ENCODE data around the gene MARK2.
A peak's percentile ranks its signal among the peaks of the same experiment; 100 is the strongest.

The MARK2 gene

GRCh38 chr11:63813035-63813562 is 25.8 kb upstream of the MARK2 start, which contains the start of gene SPINDOC:
SPINDOC (plus strand) TSS chr11:63813456; CDS start chr11:63813687, 231 bp downstream.
- Histone ChIP-seq H3K4me3 (ENCODE audit: low read length in 2 of 2) (peak within 1 kb of the TSS; percentile 70 to 92), H3K27ac (ENCODE audit: low read length) (peak within 1 kb of the TSS; percentile 80), H3K4me1 (ENCODE audit: control insufficient read depth, insufficient read depth, low read length) (peaks cover 31% of the 10 kb centered on the region)

DNA sequence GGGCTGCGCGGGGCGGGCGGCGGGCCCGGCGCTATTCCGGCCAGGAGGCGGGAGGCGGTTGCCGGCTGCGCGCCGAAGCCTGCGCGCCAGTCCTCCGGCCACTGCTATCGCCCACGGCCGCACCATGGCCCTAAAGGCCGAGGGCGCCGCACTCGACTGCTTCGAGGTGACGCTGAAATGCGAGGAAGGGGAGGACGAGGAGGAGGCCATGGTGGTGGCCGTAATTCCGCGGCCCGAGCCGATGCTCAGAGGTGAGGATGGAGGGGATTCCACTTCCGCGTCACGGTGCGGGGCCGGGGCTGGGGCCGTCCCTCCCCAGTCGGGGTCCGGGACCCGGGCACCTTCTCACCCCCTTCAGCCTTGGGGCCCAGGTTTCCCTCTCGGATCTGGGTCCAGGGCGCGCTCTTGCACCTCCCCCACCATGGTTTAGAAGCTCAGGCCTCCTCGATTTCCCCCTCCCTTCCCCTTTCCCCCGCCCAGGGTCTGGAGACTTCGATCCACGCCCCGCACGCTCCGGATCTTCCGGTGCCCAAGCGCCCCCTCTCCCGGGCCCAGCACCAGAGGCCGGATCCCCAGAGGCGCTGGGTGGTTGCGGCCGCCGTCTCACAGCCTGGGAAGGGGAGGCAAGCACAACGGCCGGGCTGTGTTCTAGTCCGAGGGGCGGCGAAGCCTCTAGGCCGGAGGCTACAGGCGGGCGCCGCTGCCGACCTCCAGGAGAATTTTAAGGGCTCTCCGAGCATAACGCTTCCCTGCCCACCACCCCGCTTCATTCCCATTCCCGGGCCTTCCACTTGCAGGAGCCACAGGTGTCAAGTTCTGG is 25.1 kb upstream of the MARK2 start:
- Histone ChIP-seq H3K27ac (ENCODE audit: low read length) (peak overlapping the region; percentile 80), H3K27me3 (ENCODE audit: control insufficient read depth in 1 of 2, insufficient read depth in 2 of 2, low read length in 2 of 2) (no peaks in the 10 kb centered on the region), H3K9me3 (ENCODE audit: control insufficient read depth in 2 of 2, low read length in 2 of 2) (no peaks in the 10 kb centered on the region), H3K4me1 (ENCODE audit: control insufficient read depth, insufficient read depth, low read length) (peaks cover 31% of the 10 kb centered on the region), H3K36me3 (ENCODE audit: control insufficient read depth in 2 of 2, insufficient read depth in 2 of 2, low read length in 2 of 2) (peaks cover 4 to 15% of the 10 kb centered on the region in 2 donors), H3K4me3 (ENCODE audit: low read length in 2 of 2) (peak overlapping the region; percentile 65 to 92), H3K9ac (ENCODE audit: low read length in 2 of 2) (peak overlapping the region; percentile 81 to 89)

More at GRCh38 chr11:63813035-63813562, 25.8 kb upstream of the MARK2 start, which contains the start of gene SPINDOC:
- Histone ChIP-seq H3K36me3 (ENCODE audit: control insufficient read depth in 2 of 2, insufficient read depth in 2 of 2, low read length in 2 of 2) (peaks cover 0 to 9% of the 10 kb centered on the region in 2 donors), H3K27me3 (ENCODE audit: control insufficient read depth in 1 of 2, insufficient read depth in 2 of 2, low read length in 2 of 2) (no peaks in the 10 kb centered on the region), H3K9me3 (ENCODE audit: control insufficient read depth in 2 of 2, low read length in 2 of 2) (no peaks in the 10 kb centered on the region), H3K9ac (ENCODE audit: low read length in 2 of 2) (peak within 1 kb of the TSS; percentile 81 to 89)

DNA sequence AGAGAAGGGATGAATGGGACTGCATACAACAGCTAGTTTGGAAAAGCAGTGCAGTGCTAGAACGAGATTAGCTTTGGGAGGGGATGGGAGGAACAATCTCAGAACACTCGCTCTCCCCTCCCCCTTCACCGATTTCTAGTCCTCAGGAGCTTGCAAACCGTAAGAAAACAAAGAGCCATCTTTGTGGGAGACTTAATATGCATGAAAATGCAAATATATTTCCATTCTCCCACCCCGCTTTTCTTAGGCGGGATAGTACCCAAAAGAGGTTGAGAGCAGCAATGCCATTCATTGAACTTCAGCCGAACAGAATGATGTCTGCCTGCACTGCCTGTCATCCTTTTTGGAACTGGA is 24.6 kb upstream of the MARK2 start:
- Histone ChIP-seq H3K9me3 (ENCODE audit: control insufficient read depth in 2 of 2, low read length in 2 of 2) (no peaks in the 10 kb centered on the region), H3K27ac (ENCODE audit: low read length) (peak overlapping the region; percentile 80), H3K36me3 (ENCODE audit: control insufficient read depth in 2 of 2, insufficient read depth in 2 of 2, low read length in 2 of 2) (peaks cover 4 to 16% of the 10 kb centered on the region in 2 donors), H3K4me1 (ENCODE audit: control insufficient read depth, insufficient read depth, low read length) (peaks cover 31% of the 10 kb centered on the region), H3K4me3 (ENCODE audit: low read length in 2 of 2) (peak overlapping the region; percentile 65 to 92), H3K27me3 (ENCODE audit: control insufficient read depth in 1 of 2, insufficient read depth in 2 of 2, low read length in 2 of 2) (no peaks in the 10 kb centered on the region), H3K9ac (ENCODE audit: low read length in 2 of 2) (peak overlapping the region; percentile 81 to 89)

DNA sequence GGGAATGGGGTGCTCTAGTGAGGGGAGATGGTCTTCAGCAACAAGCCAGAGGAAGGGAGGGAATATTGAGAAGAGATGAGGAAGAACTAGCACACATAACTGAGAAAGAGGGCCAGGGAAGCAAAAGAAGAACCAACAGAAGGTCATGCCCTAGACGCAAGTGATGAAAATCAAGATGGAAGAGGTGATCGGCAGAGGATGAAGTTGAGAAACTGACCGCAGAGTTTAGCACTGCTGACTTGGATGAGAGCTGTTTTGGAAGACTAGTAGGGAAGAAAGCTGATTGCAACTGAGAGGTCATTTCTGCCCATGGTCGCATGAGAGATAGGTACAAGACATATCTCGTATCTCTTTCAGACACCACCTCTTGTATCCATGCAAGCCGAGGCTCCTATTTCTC is 22.7 kb upstream of the MARK2 start:
- Histone ChIP-seq H3K27me3 (ENCODE audit: control insufficient read depth in 1 of 2, insufficient read depth in 2 of 2, low read length in 2 of 2) (no peaks in the 10 kb centered on the region), H3K9me3 (ENCODE audit: control insufficient read depth in 2 of 2, low read length in 2 of 2) (no peaks in the 10 kb centered on the region), H3K4me1 (ENCODE audit: control insufficient read depth, insufficient read depth, low read length) (peaks cover 31% of the 10 kb centered on the region), H3K4me3 (ENCODE audit: low read length in 2 of 2) (no peak overlapping the region), H3K27ac (ENCODE audit: low read length) (no peak overlapping the region), H3K9ac (ENCODE audit: low read length in 2 of 2) (no peak overlapping the region), H3K36me3 (ENCODE audit: control insufficient read depth in 2 of 2, insufficient read depth in 2 of 2, low read length in 2 of 2) (peaks cover 14 to 23% of the 10 kb centered on the region in 2 donors)

GRCh38 chr11:63816732-63817131 is 22.2 kb upstream of the MARK2 start:
- H3K27me3 ChIP-seq (ENCODE audit: control insufficient read depth in 1 of 2, insufficient read depth in 2 of 2, low read length in 2 of 2), result no peaks in the 10 kb centered on the region
- no peak overlapping the region for H3K27ac ChIP-seq (ENCODE audit: low read length)
- H3K9me3 ChIP-seq (ENCODE audit: control insufficient read depth in 2 of 2, low read length in 2 of 2), result no peaks in the 10 kb centered on the region
- no peak overlapping the region for H3K4me3 ChIP-seq (ENCODE audit: low read length in 2 of 2)
- peaks cover 31% of the 10 kb centered on the region for H3K4me1 ChIP-seq (ENCODE audit: control insufficient read depth, insufficient read depth, low read length)
- H3K36me3 ChIP-seq (ENCODE audit: control insufficient read depth in 2 of 2, insufficient read depth in 2 of 2, low read length in 2 of 2), result peaks cover 19 to 29% of the 10 kb centered on the region in 2 donors
- H3K9ac ChIP-seq (ENCODE audit: low read length in 2 of 2), result no peak overlapping the region

GRCh38 chr11:63817758-63818498 is 21.0 kb upstream of the MARK2 start:
- no peak overlapping the region for H3K9ac ChIP-seq (ENCODE audit: low read length in 2 of 2)
- H3K27me3 ChIP-seq (ENCODE audit: control insufficient read depth in 1 of 2, insufficient read depth in 2 of 2, low read length in 2 of 2), result no peaks in the 10 kb centered on the region
- H3K4me1 ChIP-seq (ENCODE audit: control insufficient read depth, insufficient read depth, low read length), result peaks cover 24% of the 10 kb centered on the region
- no peak overlapping the region for H3K27ac ChIP-seq (ENCODE audit: low read length)
- H3K36me3 ChIP-seq (ENCODE audit: control insufficient read depth in 2 of 2, insufficient read depth in 2 of 2, low read length in 2 of 2), result peaks cover 30 to 41% of the 10 kb centered on the region in 2 donors
- no peaks in the 10 kb centered on the region for H3K9me3 ChIP-seq (ENCODE audit: control insufficient read depth in 2 of 2, low read length in 2 of 2)
- no peak overlapping the region for H3K4me3 ChIP-seq (ENCODE audit: low read length in 2 of 2)

GRCh38 chr11:63818609-63819008 is 20.3 kb upstream of the MARK2 start:
- H3K4me3 ChIP-seq (ENCODE audit: low read length in 2 of 2), result no peak overlapping the region
- peaks cover 24% of the 10 kb centered on the region for H3K4me1 ChIP-seq (ENCODE audit: control insufficient read depth, insufficient read depth, low read length)
- no peaks in the 10 kb centered on the region for H3K9me3 ChIP-seq (ENCODE audit: control insufficient read depth in 2 of 2, low read length in 2 of 2)
- H3K36me3 ChIP-seq (ENCODE audit: control insufficient read depth in 2 of 2, insufficient read depth in 2 of 2, low read length in 2 of 2), result peaks cover 36 to 44% of the 10 kb centered on the region in 2 donors
- no peaks in the 10 kb centered on the region for H3K27me3 ChIP-seq (ENCODE audit: control insufficient read depth in 1 of 2, insufficient read depth in 2 of 2, low read length in 2 of 2)
- no peak overlapping the region for H3K27ac ChIP-seq (ENCODE audit: low read length)
- H3K9ac ChIP-seq (ENCODE audit: low read length in 2 of 2), result no peak overlapping the region

DNA sequence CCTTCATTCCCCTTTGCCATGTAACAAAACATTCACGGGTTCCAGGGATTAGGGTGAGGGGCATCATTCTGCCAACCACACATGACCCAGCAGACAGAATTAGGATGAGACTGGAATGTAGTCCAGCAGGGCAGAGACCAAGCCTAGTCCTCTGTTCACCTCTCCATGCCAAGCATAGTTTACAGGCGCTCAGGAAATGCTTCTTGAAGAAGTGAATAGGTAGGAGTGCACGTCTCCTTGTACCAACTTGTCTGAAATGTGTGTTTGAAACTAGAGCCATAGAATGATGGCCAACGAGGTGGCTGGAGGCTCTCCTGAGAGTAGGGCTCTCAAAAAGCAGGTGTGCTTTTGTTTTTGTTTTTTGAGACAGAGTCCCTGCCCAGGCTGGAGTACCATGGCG is 17.5 kb upstream of the MARK2 start:
- no peak overlapping the region for H3K9ac ChIP-seq (ENCODE audit: low read length in 2 of 2)
- H3K36me3 ChIP-seq (ENCODE audit: control insufficient read depth in 2 of 2, insufficient read depth in 2 of 2, low read length in 2 of 2), result peaks cover 49 to 54% of the 10 kb centered on the region in 2 donors
- H3K4me3 ChIP-seq (ENCODE audit: low read length in 2 of 2), result no peak overlapping the region
- no peaks in the 10 kb centered on the region for H3K9me3 ChIP-seq (ENCODE audit: control insufficient read depth in 2 of 2, low read length in 2 of 2)
- peaks cover 4% of the 10 kb centered on the region for H3K4me1 ChIP-seq (ENCODE audit: control insufficient read depth, insufficient read depth, low read length)
- H3K27me3 ChIP-seq (ENCODE audit: control insufficient read depth in 1 of 2, insufficient read depth in 2 of 2, low read length in 2 of 2), result no peaks in the 10 kb centered on the region
- no peak overlapping the region for H3K27ac ChIP-seq (ENCODE audit: low read length)

- Histone ChIP-seq H3K9me3 (ENCODE audit: control insufficient read depth in 2 of 2, low read length in 2 of 2) (no peaks in the 10 kb centered on the region), H3K36me3 (ENCODE audit: control insufficient read depth in 2 of 2, insufficient read depth in 2 of 2, low read length in 2 of 2) (peaks cover 33 to 38% of the 10 kb centered on the region in 2 donors), H3K4me1 (ENCODE audit: control insufficient read depth, insufficient read depth, low read length) (no peaks in the 10 kb centered on the region), H3K9ac (ENCODE audit: low read length in 2 of 2) (no peak overlapping the region), H3K27me3 (ENCODE audit: control insufficient read depth in 1 of 2, insufficient read depth in 2 of 2, low read length in 2 of 2) (no peaks in the 10 kb centered on the region), H3K4me3 (ENCODE audit: low read length in 2 of 2) (no peak overlapping the region), H3K27ac (ENCODE audit: low read length) (no peak overlapping the region)
These were observed 12.3 kb upstream of the MARK2 start for GRCh38 chr11:63826471-63827190.

DNA sequence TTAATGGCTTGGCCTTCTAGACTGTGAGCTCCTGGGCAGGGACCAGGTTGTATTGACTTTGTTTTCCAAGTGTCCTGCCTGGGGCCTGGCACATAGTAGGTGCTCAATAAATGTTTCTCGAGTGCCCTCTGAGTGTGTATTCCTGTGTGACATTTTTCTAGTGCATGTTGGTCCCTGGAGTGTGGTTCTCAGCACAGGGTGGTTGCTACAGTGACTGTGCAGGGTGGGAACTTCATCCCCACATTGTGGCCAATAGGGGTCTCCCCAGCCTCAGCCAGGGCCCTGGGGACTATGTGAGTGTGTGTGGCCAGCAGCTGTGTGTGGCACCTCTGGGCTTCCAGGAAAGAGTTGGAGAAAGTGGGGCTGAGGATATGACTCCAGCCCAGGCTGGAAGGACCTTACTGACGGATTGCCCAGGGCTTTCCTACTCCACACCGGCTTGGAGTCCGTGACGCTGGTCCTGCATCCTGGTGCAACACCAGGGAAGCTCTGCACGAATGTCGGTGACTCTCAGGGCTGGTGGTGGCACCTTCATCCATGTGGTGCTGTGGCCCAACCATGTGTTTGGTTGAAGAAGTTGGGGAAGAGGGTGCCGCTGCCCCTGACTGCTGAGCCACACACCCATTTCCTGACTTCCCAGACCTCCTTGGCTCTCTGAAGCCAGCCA is 9.0 kb upstream of the MARK2 start:
- Histone ChIP-seq H3K4me1 (ENCODE audit: control insufficient read depth, insufficient read depth, low read length) (no peaks in the 10 kb centered on the region), H3K9ac (ENCODE audit: low read length in 2 of 2) (no peak overlapping the region), H3K27ac (ENCODE audit: low read length) (no peak overlapping the region), H3K9me3 (ENCODE audit: control insufficient read depth in 2 of 2, low read length in 2 of 2) (no peaks in the 10 kb centered on the region), H3K27me3 (ENCODE audit: control insufficient read depth in 1 of 2, insufficient read depth in 2 of 2, low read length in 2 of 2) (no peaks in the 10 kb centered on the region), H3K4me3 (ENCODE audit: low read length in 2 of 2) (no peak overlapping the region), H3K36me3 (ENCODE audit: control insufficient read depth in 2 of 2, insufficient read depth in 2 of 2, low read length in 2 of 2) (peaks cover 12% of the 10 kb centered on the region in 2 donors)

Measured in stomach smooth muscle (tissue), 2 donors.